ENCODE results near the gene PPP1R12A. TPM values are rescaled to one million over a fixed set of nuclear protein-coding genes. Genes with fewer than 3 reads are reported as not detected.

Gene PPP1R12A
- total RNA-seq, 1 experiment from 2014 or later: 52.0 TPM

DNA sequence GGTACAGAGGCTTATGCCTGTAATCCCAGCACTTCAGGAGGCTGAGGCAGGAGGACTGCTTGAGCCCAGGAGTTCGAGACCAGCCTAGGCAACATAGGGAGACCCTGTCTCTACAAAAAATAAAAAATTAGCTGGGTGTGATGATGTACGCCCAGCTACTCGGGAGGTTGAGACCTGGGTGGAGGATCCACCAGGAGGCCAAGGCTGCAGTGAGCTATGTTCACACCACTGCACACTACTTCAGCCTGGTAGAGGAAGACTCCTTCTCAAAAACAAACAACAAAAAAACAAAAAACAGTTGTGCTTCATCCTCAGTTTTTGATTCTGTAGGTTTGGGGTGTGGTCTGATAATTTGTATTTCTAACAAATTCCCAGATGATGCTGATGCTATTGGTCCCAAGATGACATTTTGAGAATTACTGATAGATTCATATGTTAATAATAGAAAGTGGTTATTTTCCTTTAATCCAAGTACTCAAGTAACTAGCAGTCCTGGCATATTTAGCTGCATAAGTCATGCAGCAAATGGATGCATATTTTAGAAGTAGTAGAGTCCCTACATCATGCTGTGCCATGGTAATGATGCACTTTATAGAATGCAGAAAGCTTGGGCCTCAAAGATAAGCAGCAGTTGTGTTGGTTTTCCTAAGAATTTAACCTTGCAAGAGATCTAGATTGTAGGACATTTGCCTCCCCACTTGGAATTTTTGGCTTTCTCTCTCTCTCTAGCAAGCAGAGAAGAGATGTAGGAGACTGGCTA, 168.0 kb downstream of the PPP1R12A start:
- H3K4me3 ChIP-seq (replicated peaks in 1 of 2; ENCODE audit: low read depth in 1 of 2, low read length in 2 of 2): no peak overlapping the region

More for the DNA sequence above, 168.0 kb downstream of the PPP1R12A start:
- Histone ChIP-seq H3K4me2 (ENCODE audit: low read length) (no peak overlapping the region), H3K27ac (ENCODE audit: low read depth, low read length) (no peak overlapping the region), H3K36me3 (ENCODE audit: control insufficient read depth in 1 of 2, insufficient read depth in 2 of 2, low read length in 2 of 2) (no peaks in the 10 kb centered on the region), H3K9me2 (ENCODE audit: insufficient read depth) (no peaks in the 10 kb centered on the region), H3K79me2 (ENCODE audit: insufficient read depth, low read length) (no peaks in the 10 kb centered on the region), H3K4me1 (ENCODE audit: control insufficient read depth in 1 of 2, insufficient read depth in 2 of 2, low read length in 2 of 2) (no peaks in the 10 kb centered on the region), H3K9ac (ENCODE audit: low read length) (no peak overlapping the region), H2AFZ (ENCODE audit: low read depth, low read length, poor library complexity, severe bottlenecking) (no peak overlapping the region), H3K27me3 (ENCODE audit: insufficient read depth, low read length) (no peaks in the 10 kb centered on the region), H4K20me1 (ENCODE audit: insufficient read depth) (no peaks in the 10 kb centered on the region), H3K9me3 (ENCODE audit: control insufficient read depth in 1 of 2, insufficient read depth in 1 of 2, low read depth in 1 of 2, low read length in 2 of 2) (no peaks in the 10 kb centered on the region)
- RAD21 ChIA-PET (ENCODE audit: low non-redundant PET in 1 of 2, low total read pairs in 2 of 2, uncharacterized antibody in 2 of 2, unreplicated experiment in 2 of 2): no interaction called here
- ATAC-seq (no peak), DNase-seq (ENCODE audit: low read depth, low spot score) (no peak)
- POLR2A ChIA-PET: no interaction called here
- intact Hi-C loops (cut with micrococcal nuclease): no loop called here
- TF ChIP-seq POLR2A (IDR thresholded peaks at IDR 0.05; ENCODE audit: borderline replicate concordance, extremely low read depth, insufficient read depth, insufficient read length) (no peak), EGR1 (IDR thresholded peaks at IDR 0.05; ENCODE audit: low read depth) (no peak), SIN3A (IDR thresholded peaks at IDR 0.05; ENCODE audit: low read depth) (no peak), CBX3 (IDR thresholded peaks at IDR 0.05; ENCODE audit: low read depth) (no peak), JUND (IDR thresholded peaks at IDR 0.05) (no peak), CEBPB (IDR thresholded peaks at IDR 0.05; ENCODE audit: low read depth) (no peak), SRF (IDR thresholded peaks at IDR 0.05; ENCODE audit: low read depth) (no peak), ZFX (IDR thresholded peaks at IDR 0.05) (no peak), RAD21 (IDR thresholded peaks at IDR 0.05; ENCODE audit: low read depth) (no peak), ZNF274 (IDR thresholded peaks at IDR 0.05; ENCODE audit: low read depth, low read length) (no peak), EZH2phosphoT487 (IDR thresholded peaks at IDR 0.05; ENCODE audit: borderline replicate concordance) (no peak), ELF1 (IDR thresholded peaks at IDR 0.05; ENCODE audit: borderline replicate concordance, low read depth) (no peak), EZH2 (IDR thresholded peaks at IDR 0.05) (no peak)
- TF ChIP-seq, protein P1, sequence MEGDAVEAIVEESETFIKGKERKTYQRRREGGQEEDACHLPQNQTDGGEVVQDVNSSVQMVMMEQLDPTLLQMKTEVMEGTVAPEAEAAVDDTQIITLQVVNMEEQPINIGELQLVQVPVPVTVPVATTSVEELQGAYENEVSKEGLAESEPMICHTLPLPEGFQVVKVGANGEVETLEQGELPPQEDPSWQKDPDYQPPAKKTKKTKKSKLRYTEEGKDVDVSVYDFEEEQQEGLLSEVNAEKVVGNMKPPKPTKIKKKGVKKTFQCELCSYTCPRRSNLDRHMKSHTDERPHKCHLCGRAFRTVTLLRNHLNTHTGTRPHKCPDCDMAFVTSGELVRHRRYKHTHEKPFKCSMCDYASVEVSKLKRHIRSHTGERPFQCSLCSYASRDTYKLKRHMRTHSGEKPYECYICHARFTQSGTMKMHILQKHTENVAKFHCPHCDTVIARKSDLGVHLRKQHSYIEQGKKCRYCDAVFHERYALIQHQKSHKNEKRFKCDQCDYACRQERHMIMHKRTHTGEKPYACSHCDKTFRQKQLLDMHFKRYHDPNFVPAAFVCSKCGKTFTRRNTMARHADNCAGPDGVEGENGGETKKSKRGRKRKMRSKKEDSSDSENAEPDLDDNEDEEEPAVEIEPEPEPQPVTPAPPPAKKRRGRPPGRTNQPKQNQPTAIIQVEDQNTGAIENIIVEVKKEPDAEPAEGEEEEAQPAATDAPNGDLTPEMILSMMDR (IDR thresholded peaks at IDR 0.05 in 2 of 3, conservative IDR thresholded peaks at IDR 0.05 in 1 of 3; ENCODE audit: borderline replicate concordance in 1 of 3, insufficient read depth in 1 of 3, low read depth in 2 of 3, low read length in 2 of 3): no peak
- TF ChIP-seq, protein P2, sequence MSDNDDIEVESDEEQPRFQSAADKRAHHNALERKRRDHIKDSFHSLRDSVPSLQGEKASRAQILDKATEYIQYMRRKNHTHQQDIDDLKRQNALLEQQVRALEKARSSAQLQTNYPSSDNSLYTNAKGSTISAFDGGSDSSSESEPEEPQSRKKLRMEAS (IDR thresholded peaks at IDR 0.05): no peak
- TF ChIP-seq, protein P3, sequence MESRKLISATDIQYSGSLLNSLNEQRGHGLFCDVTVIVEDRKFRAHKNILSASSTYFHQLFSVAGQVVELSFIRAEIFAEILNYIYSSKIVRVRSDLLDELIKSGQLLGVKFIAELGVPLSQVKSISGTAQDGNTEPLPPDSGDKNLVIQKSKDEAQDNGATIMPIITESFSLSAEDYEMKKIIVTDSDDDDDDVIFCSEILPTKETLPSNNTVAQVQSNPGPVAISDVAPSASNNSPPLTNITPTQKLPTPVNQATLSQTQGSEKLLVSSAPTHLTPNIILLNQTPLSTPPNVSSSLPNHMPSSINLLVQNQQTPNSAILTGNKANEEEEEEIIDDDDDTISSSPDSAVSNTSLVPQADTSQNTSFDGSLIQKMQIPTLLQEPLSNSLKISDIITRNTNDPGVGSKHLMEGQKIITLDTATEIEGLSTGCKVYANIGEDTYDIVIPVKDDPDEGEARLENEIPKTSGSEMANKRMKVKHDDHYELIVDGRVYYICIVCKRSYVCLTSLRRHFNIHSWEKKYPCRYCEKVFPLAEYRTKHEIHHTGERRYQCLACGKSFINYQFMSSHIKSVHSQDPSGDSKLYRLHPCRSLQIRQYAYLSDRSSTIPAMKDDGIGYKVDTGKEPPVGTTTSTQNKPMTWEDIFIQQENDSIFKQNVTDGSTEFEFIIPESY (IDR thresholded peaks at IDR 0.05; ENCODE audit: extremely low read depth, insufficient replicate concordance, low read length): no peak
- TF ChIP-seq, protein P4, sequence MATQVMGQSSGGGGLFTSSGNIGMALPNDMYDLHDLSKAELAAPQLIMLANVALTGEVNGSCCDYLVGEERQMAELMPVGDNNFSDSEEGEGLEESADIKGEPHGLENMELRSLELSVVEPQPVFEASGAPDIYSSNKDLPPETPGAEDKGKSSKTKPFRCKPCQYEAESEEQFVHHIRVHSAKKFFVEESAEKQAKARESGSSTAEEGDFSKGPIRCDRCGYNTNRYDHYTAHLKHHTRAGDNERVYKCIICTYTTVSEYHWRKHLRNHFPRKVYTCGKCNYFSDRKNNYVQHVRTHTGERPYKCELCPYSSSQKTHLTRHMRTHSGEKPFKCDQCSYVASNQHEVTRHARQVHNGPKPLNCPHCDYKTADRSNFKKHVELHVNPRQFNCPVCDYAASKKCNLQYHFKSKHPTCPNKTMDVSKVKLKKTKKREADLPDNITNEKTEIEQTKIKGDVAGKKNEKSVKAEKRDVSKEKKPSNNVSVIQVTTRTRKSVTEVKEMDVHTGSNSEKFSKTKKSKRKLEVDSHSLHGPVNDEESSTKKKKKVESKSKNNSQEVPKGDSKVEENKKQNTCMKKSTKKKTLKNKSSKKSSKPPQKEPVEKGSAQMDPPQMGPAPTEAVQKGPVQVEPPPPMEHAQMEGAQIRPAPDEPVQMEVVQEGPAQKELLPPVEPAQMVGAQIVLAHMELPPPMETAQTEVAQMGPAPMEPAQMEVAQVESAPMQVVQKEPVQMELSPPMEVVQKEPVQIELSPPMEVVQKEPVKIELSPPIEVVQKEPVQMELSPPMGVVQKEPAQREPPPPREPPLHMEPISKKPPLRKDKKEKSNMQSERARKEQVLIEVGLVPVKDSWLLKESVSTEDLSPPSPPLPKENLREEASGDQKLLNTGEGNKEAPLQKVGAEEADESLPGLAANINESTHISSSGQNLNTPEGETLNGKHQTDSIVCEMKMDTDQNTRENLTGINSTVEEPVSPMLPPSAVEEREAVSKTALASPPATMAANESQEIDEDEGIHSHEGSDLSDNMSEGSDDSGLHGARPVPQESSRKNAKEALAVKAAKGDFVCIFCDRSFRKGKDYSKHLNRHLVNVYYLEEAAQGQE (IDR thresholded peaks at IDR 0.05; ENCODE audit: low read depth): no peak
- CTCF ChIA-PET: no interaction called here
- no TSS peak for BruUV-seq (replicated peaks)
